Hindlimb muscle (tissue), 1 donor: ENCODE measurements around the gene UNC13C. TPM values are rescaled to one million over a fixed set of nuclear protein-coding genes. Genes with fewer than 3 reads are reported as not detected.

Experiments
- DNase-seq: peaks from one replicate; pipeline ENCODE4 v3.0.0-alpha.2; 2013
- polyA plus RNA-seq: library from polyadenylated mRNA; unstranded; fragments of 120-200 nt; gene quantifications from one replicate; pipeline ENCODE4 v1.2.1, GENCODE V29; 2013; ENCODE audit not compliant: insufficient read length

Gene UNC13C
- polyA plus RNA-seq, 1 donor: 4.8 TPM

- DNase-seq: no peak
These were observed 142.8 kb downstream of the UNC13C start for GRCh38 chr15:54120949-54121463.

GRCh38 chr15:54127574-54127973, 149.3 kb downstream of the UNC13C start:
- no peak for DNase-seq

GRCh38 chr15:54131410-54131809, 153.2 kb downstream of the UNC13C start:
- no peak for DNase-seq

- no peak for DNase-seq
These were observed 170.9 kb downstream of the UNC13C start for GRCh38 chr15:54149115-54149531.

GRCh38 chr15:54150255-54150654, 172.0 kb downstream of the UNC13C start:
- DNase-seq: no peak

GRCh38 chr15:54159012-54159411, 180.8 kb downstream of the UNC13C start:
- no peak for DNase-seq

GRCh38 chr15:54187325-54187724, 209.1 kb downstream of the UNC13C start:
- no peak for DNase-seq

GRCh38 chr15:54197995-54198394, 219.8 kb downstream of the UNC13C start:
- no peak for DNase-seq

GRCh38 chr15:54206586-54207321, 228.5 kb downstream of the UNC13C start:
- no peak for DNase-seq

GRCh38 chr15:54208786-54209185, 230.5 kb downstream of the UNC13C start:
- DNase-seq: no peak

- DNase-seq: no peak
These were observed 234.4 kb downstream of the UNC13C start for GRCh38 chr15:54212635-54213034.

- no peak for DNase-seq
These were observed 248.2 kb downstream of the UNC13C start for GRCh38 chr15:54226455-54226854.

GRCh38 chr15:54227569-54227968, 249.3 kb downstream of the UNC13C start:
- DNase-seq: no peak

- no peak for DNase-seq
These were observed 272.1 kb downstream of the UNC13C start for GRCh38 chr15:54250326-54250725.

- no peak for DNase-seq
These were observed 277.9 kb downstream of the UNC13C start for GRCh38 chr15:54256190-54256589.

- DNase-seq: no peak
These were observed 295.7 kb downstream of the UNC13C start for GRCh38 chr15:54273928-54274327.

GRCh38 chr15:54277834-54278233, 299.6 kb downstream of the UNC13C start:
- DNase-seq: no peak

GRCh38 chr15:54280726-54281125, 302.5 kb downstream of the UNC13C start:
- no peak for DNase-seq

GRCh38 chr15:54282228-54282836, 304.1 kb downstream of the UNC13C start:
- no peak for DNase-seq

- DNase-seq: no peak
These were observed 309.8 kb downstream of the UNC13C start for GRCh38 chr15:54288049-54288448.

- DNase-seq: no peak
These were observed 311.4 kb downstream of the UNC13C start for GRCh38 chr15:54289590-54290136.

- no peak for DNase-seq
These were observed 320.2 kb downstream of the UNC13C start for GRCh38 chr15:54298396-54298795.

- DNase-seq: no peak
These were observed 326.1 kb downstream of the UNC13C start for GRCh38 chr15:54304321-54304720.

GRCh38 chr15:54305138-54305537, 326.9 kb downstream of the UNC13C start:
- DNase-seq: no peak
